Measurements from ENCODE around the gene RTL5.
"Not testable (repeated sequence)": the region's sequence is repeated elsewhere in the genome, so short reads cannot be mapped to it uniquely, and the experiment has no call there.

Gene RTL5

GRCh38 chrX:72131317-72132294 lies at the start of gene RTL5:
TSS of gene RTL5 (minus strand) at chrX:72131915.
- TF ChIP-seq CTCF (IDR thresholded peaks at IDR 0.05; ENCODE audit: extremely low read depth, insufficient read depth, missing control alignments) = no peak
- peak; percentile 66 for DNase-seq (ENCODE audit: low spot score)
- in situ Hi-C loops (cut with MboI; ENCODE audit: low pct_unique_long_range_greater_than_20kb, low sequenced_read_pairs, unreplicated experiment) = no loop called here

- no peak for DNase-seq (ENCODE audit: low spot score)
- in situ Hi-C loops (cut with MboI; ENCODE audit: low pct_unique_long_range_greater_than_20kb, low sequenced_read_pairs, unreplicated experiment) = no loop called here
- no peak for TF ChIP-seq CTCF (IDR thresholded peaks at IDR 0.05; ENCODE audit: extremely low read depth, insufficient read depth, missing control alignments)
Observed at GRCh38 chrX:72180539-72180938, 48.8 kb upstream of the RTL5 start.

- TF ChIP-seq CTCF (IDR thresholded peaks at IDR 0.05; ENCODE audit: extremely low read depth, insufficient read depth, missing control alignments) = no peak
- DNase-seq (ENCODE audit: low spot score) = no peak
- in situ Hi-C loops (cut with MboI; ENCODE audit: low pct_unique_long_range_greater_than_20kb, low sequenced_read_pairs, unreplicated experiment) = no loop called here
Observed at GRCh38 chrX:72176981-72177380, 45.3 kb upstream of the RTL5 start.

- DNase-seq (ENCODE audit: low spot score); in situ Hi-C loops (cut with MboI; ENCODE audit: low pct_unique_long_range_greater_than_20kb, low sequenced_read_pairs, unreplicated experiment): not testable (repeated sequence)
Observed at GRCh38 chrX:72176289-72176688, 44.6 kb upstream of the RTL5 start.

GRCh38 chrX:72169008-72169728 lies 37.5 kb upstream of the RTL5 start:
- in situ Hi-C loops (cut with MboI; ENCODE audit: low pct_unique_long_range_greater_than_20kb, low sequenced_read_pairs, unreplicated experiment) = no loop called here
- TF ChIP-seq CTCF (IDR thresholded peaks at IDR 0.05; ENCODE audit: extremely low read depth, insufficient read depth, missing control alignments) = no peak
- no peak for DNase-seq (ENCODE audit: low spot score)

GRCh38 chrX:72165551-72165950 lies 33.8 kb upstream of the RTL5 start:
- in situ Hi-C loops (cut with MboI; ENCODE audit: low pct_unique_long_range_greater_than_20kb, low sequenced_read_pairs, unreplicated experiment) = no loop called here
- TF ChIP-seq CTCF (IDR thresholded peaks at IDR 0.05; ENCODE audit: extremely low read depth, insufficient read depth, missing control alignments) = no peak

GRCh38 chrX:72159769-72160168 lies 28.1 kb upstream of the RTL5 start:
- no peak for TF ChIP-seq CTCF (IDR thresholded peaks at IDR 0.05; ENCODE audit: extremely low read depth, insufficient read depth, missing control alignments)
- in situ Hi-C loops (cut with MboI; ENCODE audit: low pct_unique_long_range_greater_than_20kb, low sequenced_read_pairs, unreplicated experiment) = no loop called here

More at GRCh38 chrX:72165551-72165950, 33.8 kb upstream of the RTL5 start:
- no peak for DNase-seq (ENCODE audit: low spot score)

More at GRCh38 chrX:72159769-72160168, 28.1 kb upstream of the RTL5 start:
- no peak for DNase-seq (ENCODE audit: low spot score)
